Smooth muscle cell (in vitro differentiated cells): ENCODE data around the gene CCDC50. TPM values are rescaled to one million over a fixed set of nuclear protein-coding genes. Genes with fewer than 3 reads are reported as not detected.
A peak's percentile ranks its signal among the peaks of the same experiment; 100 is the strongest.

ENCODE experiments used
- DNase-seq: peaks from one replicate; lab custom pipeline; 2025; ENCODE audit not compliant: unreplicated experiment; lab: John Stamatoyannopoulos, UW
- H2AFZ ChIP-seq: fragments of 200-600 bp; sonication (generic); 2 replicates; pipeline ENCODE4 v1.6.0; 2016; ENCODE audit warnings: antibody characterized with exemption, low read depth, mild to moderate bottlenecking
- H3F3A ChIP-seq: fragments of 200-600 bp; sonication (generic); 2 replicates; pipeline ENCODE4 v1.6.0; 2017; ENCODE audit warnings: antibody characterized with exemption, low read depth
- H3K27ac ChIP-seq: fragments of 200-600 bp; sonication (generic); 2 replicates; pipeline ENCODE4 v1.5.1; 2016; ENCODE audit warnings: low read depth, mild to moderate bottlenecking
- H3K27me3 ChIP-seq: fragments of 200-600 bp; sonication (generic); 2 replicates; pipeline ENCODE4 v1.6.1; 2016; ENCODE audit warnings: low read depth, mild to moderate bottlenecking
- H3K36me3 ChIP-seq: fragments of 200-600 bp; sonication (generic); 2 replicates; pipeline ENCODE4 v1.5.1; 2016; ENCODE audit warnings: low read depth
- H3K4me1 ChIP-seq: fragments of 200-600 bp; sonication (generic); 2 replicates; pipeline ENCODE4 v1.5.1; 2016; ENCODE audit warnings: low read depth
- H3K4me2 ChIP-seq: fragments of 200-600 bp; sonication (generic); 2 replicates; pipeline ENCODE4 v1.6.0; 2016; ENCODE audit warnings: mild to moderate bottlenecking
- H3K4me3 ChIP-seq: fragments of 200-600 bp; sonication (generic); 2 replicates; pipeline ENCODE4 v1.5.1; 2016; ENCODE audit warnings: mild to moderate bottlenecking
- H3K79me2 ChIP-seq: fragments of 200-600 bp; sonication (generic); 2 replicates; pipeline ENCODE4 v1.6.0; 2016; ENCODE audit warnings: low read depth, mild to moderate bottlenecking
- H3K9ac ChIP-seq: fragments of 200-600 bp; sonication (generic); 2 replicates; pipeline ENCODE4 v1.6.0; 2016; ENCODE audit warnings: low read depth
- H3K9me3 ChIP-seq: fragments of 200-600 bp; sonication (generic); replicated peaks from 2 replicates; pipeline ENCODE4 v1.5.1; 2016; ENCODE audit warnings: low read depth
- H4K20me1 ChIP-seq: fragments of 200-600 bp; sonication (generic); 2 replicates; pipeline ENCODE4 v1.6.0; 2016; ENCODE audit warnings: low read depth
- CTCF ChIP-seq: fragments of 200-600 bp; sonication (generic); IDR thresholded peaks from 2 replicates; pipeline ENCODE4 v1.5.1; 2017; ENCODE audit warnings: borderline replicate concordance, mild to moderate bottlenecking, antibody characterized with exemption; ENCODE audit not compliant: insufficient read depth, poor library complexity, severe bottlenecking
- WGBS: methylation state at CpG from one replicate; pipeline ENCODE4 v1.1.7; 2016; ENCODE audit warnings: low lambda C conversion rate; 5-methylcytosine and 5-hydroxymethylcytosine counted together
- polyA plus RNA-seq: library from polyadenylated mRNA; unstranded; fragments of >200 nt; fragmentation: Nextera tagmentation; extraction: Ambion mirVana; gene quantifications from 2 replicates; pipeline ENCODE4 v1.2.1, GENCODE V29; 2016
- total RNA-seq: library from RNA; depleted of rRNA; stranded (reverse); fragments of >200 nt; gene quantifications from 2 replicates; pipeline ENCODE4 v1.2.3, GENCODE V29; 2014

Gene CCDC50
- total and polyA plus RNA-seq, 2 experiments from 2014 or later, result 31.7 to 53.9 TPM

- peak overlapping the region; percentile 92 for H3K27ac ChIP-seq
- H3K36me3 ChIP-seq, result peaks cover 4% of the 10 kb centered on the region
- DNase-seq, result no peak
- H3K79me2 ChIP-seq, result no peaks in the 10 kb centered on the region
- TF ChIP-seq CTCF, result no peak
- no peaks in the 10 kb centered on the region for H3K27me3 ChIP-seq
- H3K9me3 ChIP-seq, result no peaks in the 10 kb centered on the region
- peaks cover 19% of the 10 kb centered on the region for H3K4me1 ChIP-seq
- peak overlapping the region; percentile 43 for H3K4me2 ChIP-seq
- no peak overlapping the region for H3K4me3 ChIP-seq
- peaks cover 34% of the 10 kb centered on the region for H3F3A ChIP-seq
- no peak overlapping the region for H2AFZ ChIP-seq
- H3K9ac ChIP-seq, result no peak overlapping the region
- H4K20me1 ChIP-seq, result peaks cover 4% of the 10 kb centered on the region
Observed at GRCh38 chr3:191378142-191378812, 49.1 kb downstream of the CCDC50 start.

- H3K27ac ChIP-seq, result no peak overlapping the region
- H3F3A ChIP-seq, result peaks cover 34% of the 10 kb centered on the region
- H3K36me3 ChIP-seq, result peaks cover 4% of the 10 kb centered on the region
- peaks cover 4% of the 10 kb centered on the region for H4K20me1 ChIP-seq
- no peak for TF ChIP-seq CTCF
- no peak overlapping the region for H3K4me2 ChIP-seq
- no peak for DNase-seq
- no peaks in the 10 kb centered on the region for H3K9me3 ChIP-seq
- no peaks in the 10 kb centered on the region for H3K79me2 ChIP-seq
- no peaks in the 10 kb centered on the region for H3K27me3 ChIP-seq
- no peak overlapping the region for H3K9ac ChIP-seq
- peaks cover 25% of the 10 kb centered on the region for H3K4me1 ChIP-seq
- no peak overlapping the region for H2AFZ ChIP-seq
- no peak overlapping the region for H3K4me3 ChIP-seq
- WGBS, result 53% methylated on average over 2 of the region's 2 CpGs
Observed at GRCh38 chr3:191379446-191379845, 50.3 kb downstream of the CCDC50 start.

GRCh38 chr3:191380001-191380400, 50.8 kb downstream of the CCDC50 start:
- Histone ChIP-seq H3K27me3 (no peaks in the 10 kb centered on the region), H3K79me2 (no peaks in the 10 kb centered on the region), H3K9ac (no peak overlapping the region), H3K4me2 (no peak overlapping the region), H2AFZ (no peak overlapping the region), H3K36me3 (peaks cover 3% of the 10 kb centered on the region), H3F3A (peaks cover 33% of the 10 kb centered on the region), H3K4me3 (no peak overlapping the region), H3K9me3 (no peaks in the 10 kb centered on the region), H3K4me1 (peaks cover 25% of the 10 kb centered on the region), H3K27ac (no peak overlapping the region), H4K20me1 (peaks cover 4% of the 10 kb centered on the region)
- WGBS, result 54% methylated on average over 2 of the region's 2 CpGs
- DNase-seq, result no peak
- no peak for TF ChIP-seq CTCF

- H3K79me2 ChIP-seq, result peaks cover 4% of the 10 kb centered on the region
- no peak overlapping the region for H3K27ac ChIP-seq
- H2AFZ ChIP-seq, result no peak overlapping the region
- no peak for TF ChIP-seq CTCF
- no peak overlapping the region for H3K4me2 ChIP-seq
- H3K36me3 ChIP-seq, result no peaks in the 10 kb centered on the region
- DNase-seq, result no peak
- no peaks in the 10 kb centered on the region for H3K27me3 ChIP-seq
- peaks cover 22% of the 10 kb centered on the region for H3K4me1 ChIP-seq
- H3K9ac ChIP-seq, result no peak overlapping the region
- no peak overlapping the region for H3K4me3 ChIP-seq
- H3F3A ChIP-seq, result peaks cover 24% of the 10 kb centered on the region
- no peaks in the 10 kb centered on the region for H3K9me3 ChIP-seq
- H4K20me1 ChIP-seq, result peaks cover 4% of the 10 kb centered on the region
- WGBS, result 93% methylated on average over 7 of the region's 7 CpGs
Observed at GRCh38 chr3:191381303-191381702, 52.1 kb downstream of the CCDC50 start.
